Sigmoid colon (tissue), 4 donors: ENCODE results near the gene CPEB3.

Source experiments
- POLR2A ChIP-seq, 2 donors: fragments of 450-650 bp; IDR thresholded peaks; one replicate each; pipeline ENCODE4 v1.6.1; 2016; ENCODE audit warnings: antibody characterized with exemption in 2 of 2, mild to moderate bottlenecking in 2 of 2, moderate library complexity in 2 of 2
- POLR2AphosphoS5 ChIP-seq, 4 donors: sonication (generic); formaldehyde crosslinking; IDR thresholded peaks; one replicate each; pipeline ENCODE4 v1.6.1; 2017; ENCODE audit warnings: antibody characterized with exemption in 4 of 4

DNA sequence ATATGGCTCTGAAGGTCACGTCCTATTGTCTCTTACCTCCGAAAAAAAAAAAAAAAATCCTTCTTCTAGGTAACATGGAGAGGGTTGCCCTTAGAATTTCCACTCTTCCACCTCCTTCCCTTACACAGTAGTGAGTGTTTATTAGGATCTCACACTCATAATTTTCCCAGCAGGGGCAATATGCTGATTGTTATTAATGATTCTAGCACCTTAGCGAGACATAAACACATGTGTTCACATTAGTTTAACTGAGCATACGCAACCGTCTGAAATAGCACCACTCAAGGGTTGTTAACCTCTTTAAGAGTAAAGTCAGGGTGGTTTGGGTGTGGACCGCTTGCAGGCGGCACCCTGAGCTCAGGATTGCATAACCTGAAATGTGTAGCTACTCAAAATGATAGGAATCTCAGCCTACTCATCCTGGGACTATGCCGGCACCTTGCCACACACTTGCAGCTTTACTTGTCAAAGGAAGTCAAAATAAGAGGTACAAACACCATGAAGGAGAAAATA is 52.2 kb downstream of the CPEB3 start:
- TF ChIP-seq POLR2AphosphoS5 (IDR thresholded peaks at IDR 0.05), result peak in 3 of 4 donors; percentile 6 to 42 (median 38)
- peak in 1 of 2 donors; percentile 20 for TF ChIP-seq POLR2A (IDR thresholded peaks at IDR 0.05)
